ENCODE measurements around the gene ACD.
A peak's percentile ranks its signal among the peaks of the same experiment; 100 is the strongest.
"Not testable (repeated sequence)": the region's sequence is repeated elsewhere in the genome, so short reads cannot be mapped to it uniquely, and the experiment has no call there.

Gene ACD
- total RNA-seq: 2.8 to 10.3 (median 7.0) reads per million in 18 experiments

- DNase-seq: peak; percentile 97
Observed at GRCh38 chr16:67659675-67660563, at the start of gene ACD. TSS of gene ACD (minus strand) at chr16:67660260. CDS start at chr16:67660220, 40 bp downstream.

- DNase-seq: no peak
Observed at GRCh38 chr16:67709050-67709449, 49.0 kb upstream of the ACD start.

- DNase-seq: no peak
Observed at GRCh38 chr16:67708368-67708771, 48.3 kb upstream of the ACD start.

GRCh38 chr16:67707790-67708189, 47.7 kb upstream of the ACD start:
- DNase-seq: no peak

GRCh38 chr16:67707210-67707609, 47.1 kb upstream of the ACD start:
- DNase-seq: no peak

GRCh38 chr16:67704110-67704509, 44.0 kb upstream of the ACD start:
- peak in 1 of 2 donors; percentile 27 for DNase-seq

- DNase-seq: no peak
Observed at GRCh38 chr16:67703626-67704025, 43.6 kb upstream of the ACD start.

- DNase-seq: no peak
Observed at GRCh38 chr16:67702130-67702529, 42.1 kb upstream of the ACD start.

GRCh38 chr16:67701420-67701819, 41.4 kb upstream of the ACD start:
- no peak for DNase-seq

GRCh38 chr16:67699265-67699664, 39.2 kb upstream of the ACD start:
- no peak for DNase-seq

GRCh38 chr16:67697422-67698185, 37.5 kb upstream of the ACD start:
- DNase-seq: peak; percentile 57 to 71

GRCh38 chr16:67694611-67695010, 34.6 kb upstream of the ACD start:
- no peak for DNase-seq

- not testable (repeated sequence) for DNase-seq
Observed at GRCh38 chr16:67693517-67694285, 33.6 kb upstream of the ACD start.

- no peak for DNase-seq
Observed at GRCh38 chr16:67685388-67686112, 25.5 kb upstream of the ACD start.

- DNase-seq: no peak
Observed at GRCh38 chr16:67683767-67684166, 23.7 kb upstream of the ACD start.

GRCh38 chr16:67679935-67680897, 20.2 kb upstream of the ACD start:
- DNase-seq: no peak

- no peak for DNase-seq
Observed at GRCh38 chr16:67678354-67679023, 18.4 kb upstream of the ACD start.

GRCh38 chr16:67677712-67678111, 17.7 kb upstream of the ACD start:
- no peak for DNase-seq

GRCh38 chr16:67676939-67677338, 16.9 kb upstream of the ACD start:
- no peak for DNase-seq

GRCh38 chr16:67676516-67676915, 16.5 kb upstream of the ACD start:
- no peak for DNase-seq
